GM18519 (cell line): ENCODE data around the gene PRIMA1.

Source experiments
- ATAC-seq: cut with Tn5 transposase; IDR thresholded peaks from one replicate; pipeline ENCODE4 v1.9.1; 2021; ENCODE audit warnings: mild to moderate bottlenecking, moderate library complexity; ENCODE audit not compliant: unreplicated experiment, low FRiP score

The PRIMA1 gene

DNA sequence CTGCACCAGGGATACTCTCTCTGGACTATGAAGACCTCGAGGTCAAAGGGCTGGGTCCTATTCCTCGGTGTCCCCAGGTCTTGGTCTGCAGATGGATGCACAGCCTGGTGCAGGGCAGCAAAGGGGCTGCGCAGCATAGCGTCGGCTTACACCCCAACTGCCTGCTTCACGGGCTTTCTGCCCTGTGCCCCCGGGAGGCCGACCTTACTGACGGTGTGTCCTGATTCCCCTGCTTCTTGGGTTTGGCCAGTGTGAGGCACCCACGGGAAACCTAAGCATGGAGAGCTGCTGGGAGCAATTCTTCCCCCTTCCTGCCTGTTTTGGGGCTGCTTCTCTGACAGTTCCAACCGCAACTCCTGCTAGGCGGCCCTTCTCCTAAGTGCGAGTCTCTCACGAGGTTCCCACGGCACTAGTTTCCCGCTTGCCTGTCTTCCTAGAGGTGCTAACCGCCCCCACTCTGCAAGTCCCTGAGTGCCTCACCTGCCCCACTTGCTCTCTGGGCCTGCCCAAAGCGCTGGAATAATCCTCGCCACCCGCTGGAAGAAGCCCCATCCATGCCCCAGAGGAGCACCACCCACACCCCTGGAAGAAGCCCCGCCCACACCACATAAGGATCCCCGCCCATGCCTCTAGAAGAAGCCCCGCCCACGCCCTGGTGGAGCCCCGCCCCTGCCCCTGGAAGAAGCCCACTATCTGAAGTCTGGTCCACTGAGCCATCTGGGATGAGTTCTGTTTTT lies 54.0 kb downstream of the PRIMA1 start:
- ATAC-seq: no peak

DNA sequence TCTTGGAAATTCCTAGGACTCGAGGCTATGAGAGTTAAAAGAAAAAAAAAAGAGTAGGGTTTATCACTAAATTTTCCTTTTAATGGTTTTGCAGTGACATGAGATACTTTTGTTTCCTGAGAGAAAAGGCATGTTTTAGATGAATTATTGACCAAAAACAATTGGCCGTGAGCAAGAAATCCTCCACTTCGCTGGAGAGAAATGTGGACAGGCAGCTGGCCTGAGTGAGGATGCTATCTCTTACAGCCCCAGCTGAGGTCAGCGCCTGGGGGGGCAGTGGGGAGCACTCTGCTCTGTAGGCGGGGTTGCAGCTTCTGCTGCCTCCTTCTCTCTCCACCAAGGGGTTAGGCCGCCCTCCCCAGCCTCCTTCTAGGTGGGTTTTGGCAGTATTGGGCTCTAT lies 54.7 kb downstream of the PRIMA1 start:
- no peak for ATAC-seq

DNA sequence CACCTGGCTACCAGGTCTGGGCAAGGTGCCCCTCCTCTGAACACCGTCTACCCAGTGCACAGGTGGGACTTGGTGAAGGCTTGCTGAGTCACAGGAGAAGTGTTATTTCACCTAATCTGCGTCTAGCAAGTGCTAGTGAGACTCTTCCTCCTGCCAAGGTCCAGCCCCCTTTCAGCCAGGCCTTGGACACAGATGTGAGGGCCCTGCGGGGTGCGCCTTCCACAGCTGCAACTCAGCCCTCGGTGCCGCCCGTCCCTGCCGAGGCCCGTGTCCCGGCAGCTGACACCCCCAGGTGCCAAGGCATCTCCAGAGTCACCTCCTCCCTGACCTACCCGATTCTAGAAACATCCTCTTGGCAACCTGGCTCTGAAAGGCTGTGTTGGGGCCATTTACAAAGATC lies 55.1 kb downstream of the PRIMA1 start:
- ATAC-seq: no peak

- no peak for ATAC-seq
These were observed 55.8 kb downstream of the PRIMA1 start for GRCh38 chr14:93732524-93732923.

GRCh38 chr14:93731753-93732152 lies 56.5 kb downstream of the PRIMA1 start:
- no peak for ATAC-seq

- ATAC-seq: no peak
These were observed 58.3 kb downstream of the PRIMA1 start for GRCh38 chr14:93729993-93730392.

DNA sequence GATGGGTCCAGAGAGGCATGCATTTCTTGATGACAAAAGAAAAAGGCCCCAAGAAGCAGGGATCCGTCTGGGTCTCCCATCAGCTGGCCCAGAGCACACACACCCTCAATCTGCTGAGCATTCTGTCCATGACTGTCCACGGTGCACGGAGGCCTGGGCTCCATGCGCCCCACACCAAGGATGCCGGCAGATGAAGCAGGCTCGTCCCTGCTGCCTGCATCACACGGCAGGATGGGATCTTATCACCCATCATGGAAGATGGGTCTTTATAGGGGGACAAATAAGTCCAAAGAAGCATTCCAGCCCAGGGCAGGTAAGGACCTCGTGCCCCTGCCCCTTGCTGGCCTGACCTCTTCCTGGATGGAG lies 59.7 kb downstream of the PRIMA1 start:
- no peak for ATAC-seq

DNA sequence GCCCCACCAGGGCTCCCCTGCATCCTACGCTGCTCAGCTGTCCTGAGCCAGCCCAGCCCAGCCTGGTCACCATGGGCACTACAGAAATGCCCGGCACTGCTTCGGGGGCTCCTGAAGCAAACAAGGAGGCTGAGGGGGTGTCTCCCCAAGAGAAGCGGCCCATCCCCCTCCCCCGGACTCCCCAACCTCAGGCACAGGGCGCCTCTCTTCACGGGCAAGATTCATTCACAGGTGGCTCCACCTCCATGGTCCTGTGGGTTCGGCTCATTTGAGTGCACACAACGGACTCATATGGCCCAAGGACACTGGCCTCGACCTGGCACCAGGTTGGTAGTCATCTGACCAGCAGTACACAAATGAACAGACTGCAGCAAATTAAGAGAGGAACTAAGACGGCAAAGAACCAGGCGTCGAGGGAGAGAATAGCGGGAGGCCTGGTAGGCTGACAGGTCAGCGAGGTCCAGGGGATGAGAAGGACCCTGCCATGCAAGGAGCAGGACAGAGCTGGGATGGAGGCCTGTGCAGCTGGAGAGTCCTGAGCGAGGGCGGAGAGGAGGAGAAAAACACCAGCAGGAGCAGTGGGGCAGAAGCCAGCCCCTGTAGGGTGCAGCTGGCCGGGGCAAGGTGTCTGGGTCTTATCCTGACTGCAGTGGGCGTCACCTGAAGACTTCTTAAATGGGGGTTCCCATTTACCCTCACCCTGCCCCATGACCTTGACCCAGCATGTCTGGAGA lies 60.2 kb downstream of the PRIMA1 start:
- ATAC-seq: no peak

GRCh38 chr14:93727039-93727740 lies 61.1 kb downstream of the PRIMA1 start:
- ATAC-seq: no peak

GRCh38 chr14:93725993-93726392 lies 62.3 kb downstream of the PRIMA1 start:
- no peak for ATAC-seq

- no peak for ATAC-seq
These were observed 63.2 kb downstream of the PRIMA1 start for GRCh38 chr14:93725002-93725582.

GRCh38 chr14:93723001-93723400 lies 65.3 kb downstream of the PRIMA1 start:
- ATAC-seq: no peak

- no peak for ATAC-seq
These were observed 67.3 kb downstream of the PRIMA1 start for GRCh38 chr14:93720981-93721483.

DNA sequence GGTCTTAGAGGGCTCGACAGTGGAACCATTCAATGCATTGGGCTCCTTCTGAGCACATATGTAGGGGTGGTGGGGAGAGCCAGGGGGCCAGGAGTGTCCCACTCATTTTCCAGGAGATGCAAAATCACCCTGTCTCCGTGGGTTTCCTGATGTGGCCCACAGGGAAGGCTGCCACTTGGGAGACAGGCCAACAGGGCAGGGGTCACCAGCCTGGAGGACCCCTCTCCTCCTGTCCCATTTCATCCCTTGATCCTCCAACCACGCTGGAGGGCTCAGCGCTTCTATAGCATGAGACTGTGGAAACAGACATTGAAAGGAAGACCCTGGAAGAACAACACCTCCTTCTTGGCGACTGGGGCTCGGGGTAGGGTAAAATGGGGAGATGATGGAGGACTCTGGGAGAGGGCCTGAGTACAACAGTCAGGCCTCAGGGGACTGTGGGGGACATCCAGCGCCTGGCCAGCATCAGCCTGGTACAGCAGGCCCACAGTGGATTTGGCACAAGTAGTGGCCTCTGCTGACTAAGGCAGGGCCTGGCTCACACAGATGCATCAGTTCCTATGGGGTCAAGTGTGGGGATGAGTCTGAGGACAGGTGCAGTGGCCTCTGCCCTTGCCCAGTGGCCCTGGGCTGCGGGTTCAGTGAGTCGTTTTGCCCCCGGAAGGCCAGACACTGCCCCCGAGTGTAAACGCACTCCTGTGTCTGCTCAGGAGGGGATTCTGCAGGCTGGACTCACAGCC lies 68.0 kb downstream of the PRIMA1 start:
- ATAC-seq: no peak

DNA sequence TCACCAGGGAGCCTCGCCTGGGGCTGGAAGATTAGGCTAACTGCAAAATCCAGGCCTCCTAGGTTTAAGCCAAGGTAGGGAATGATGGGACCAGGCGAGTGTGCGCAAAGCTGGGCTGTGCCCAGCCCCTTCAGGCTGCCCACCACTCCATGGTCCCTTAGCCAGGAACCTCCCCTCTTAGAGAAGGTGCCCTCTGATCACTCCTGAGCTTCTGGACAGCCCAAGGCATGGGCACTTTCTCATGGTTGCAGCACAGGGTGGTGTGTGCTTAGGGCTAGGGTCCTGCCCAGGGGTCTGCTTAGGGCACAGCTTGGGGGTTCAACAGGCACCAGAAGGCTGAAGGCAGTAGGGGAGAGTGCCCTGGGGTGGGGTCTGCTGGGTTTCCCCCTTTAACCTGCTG lies 69.0 kb downstream of the PRIMA1 start:
- no peak for ATAC-seq

DNA sequence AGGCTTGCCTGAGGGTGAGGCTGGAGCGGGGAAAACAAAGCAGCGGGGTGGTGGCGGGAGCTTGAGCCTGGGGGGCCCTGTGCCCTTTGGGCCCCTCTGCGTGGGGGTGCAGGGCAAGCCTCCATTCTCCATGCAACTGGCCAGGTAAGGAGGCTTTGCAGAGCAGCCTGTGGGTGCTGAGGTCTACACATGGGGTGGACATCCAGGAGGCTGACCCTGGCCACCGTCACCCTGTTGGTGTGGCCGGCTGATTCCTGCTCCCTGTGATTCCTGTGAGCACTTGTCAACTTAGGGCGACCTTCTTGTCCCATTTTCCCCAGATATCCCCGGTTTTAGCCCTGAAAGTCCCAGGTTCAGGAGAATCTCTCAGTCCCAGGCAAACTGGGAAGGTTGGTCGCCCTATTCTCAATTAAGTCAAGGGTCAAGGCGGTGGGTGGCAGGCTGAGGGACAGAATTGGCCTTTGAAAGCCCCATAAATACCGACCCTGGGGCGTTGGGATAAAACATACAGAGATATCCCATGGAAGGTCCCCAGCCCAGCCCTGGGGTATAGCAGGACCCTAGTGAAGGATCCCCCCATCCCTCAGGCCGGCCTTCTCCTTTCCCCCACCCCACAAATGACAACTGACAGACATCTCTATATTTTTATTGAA lies 70.5 kb downstream of the PRIMA1 start:
- no peak for ATAC-seq

DNA sequence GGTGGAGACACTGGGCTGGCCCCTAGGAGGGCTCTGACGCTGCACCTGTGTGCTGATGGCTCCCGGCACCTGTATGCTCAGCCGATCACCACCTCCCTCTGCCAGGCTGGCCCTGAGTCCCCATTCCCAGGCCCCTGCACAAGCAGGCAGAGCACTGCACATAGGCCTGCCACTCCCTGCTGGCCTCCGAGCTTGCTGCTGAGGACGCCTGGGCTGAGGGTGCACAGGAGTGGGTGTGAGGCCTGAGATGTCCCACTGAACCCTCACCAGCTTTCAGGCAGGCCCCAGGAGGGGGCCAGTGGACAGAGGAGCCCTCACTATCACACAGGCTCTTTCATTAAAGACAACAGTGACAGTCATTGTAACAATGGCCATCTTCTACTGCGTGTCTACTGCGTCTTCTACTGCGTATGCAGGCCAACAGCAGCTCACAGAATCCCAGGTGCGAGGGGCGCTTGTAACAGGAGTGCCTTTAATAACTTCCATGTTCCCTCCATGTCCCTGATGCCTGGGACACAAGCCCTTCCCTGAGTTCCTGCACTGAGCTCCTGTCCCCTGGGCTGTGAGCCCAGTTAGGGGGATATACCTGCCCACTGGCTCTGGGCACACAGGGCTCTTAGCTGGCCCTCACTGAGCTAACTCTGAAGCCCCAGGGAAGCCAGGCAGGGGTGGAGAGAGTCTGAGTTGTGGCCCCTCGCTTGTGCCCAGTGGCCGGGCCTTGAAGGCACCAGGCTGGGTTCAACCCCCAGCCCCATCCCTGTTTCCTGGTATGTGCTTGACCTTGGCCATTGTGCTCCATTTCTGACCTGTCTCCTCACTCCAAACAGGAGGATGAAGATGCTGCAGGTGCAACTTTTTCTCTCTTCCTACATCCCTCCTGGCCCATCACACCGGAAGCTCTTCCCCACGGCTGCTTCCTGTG lies 71.3 kb downstream of the PRIMA1 start:
- no peak for ATAC-seq

- ATAC-seq: no peak
These were observed 72.1 kb downstream of the PRIMA1 start for GRCh38 chr14:93716002-93716745.
